Left lung (tissue), 10 donors: ENCODE measurements around the gene EED. TPM values are rescaled to one million over a fixed set of nuclear protein-coding genes. Genes with fewer than 3 reads are reported as not detected.

ENCODE experiments used
- ATAC-seq: fragments of 200-7000 bp; cut with Tn5 transposase; one replicate; pipeline ENCODE4 v1.9.1; 2020; ENCODE audit warnings: moderate library complexity
- DNase-seq, 4 donors: peaks; one replicate each; pipeline ENCODE4 v3.0.0-alpha.2; 2013 to 2020
- H3K27ac ChIP-seq, 2 donors: fragments of 200-600 bp; sonication (generic) in 1 of 2; one replicate each; pipeline versions ENCODE4 v1.5.0 to v1.8.0; 2020 to 2021
- H3K27me3 ChIP-seq, 2 donors: fragments of 200-600 bp; sonication (generic) in 1 of 2; one replicate each; pipeline versions ENCODE4 v1.5.0 to v1.8.0; 2020 to 2021
- H3K36me3 ChIP-seq, 2 donors: fragments of 200-600 bp; sonication (generic) in 1 of 2; one replicate each; pipeline versions ENCODE4 v1.5.0 to v1.8.0; 2020 to 2021
- H3K4me1 ChIP-seq, 2 donors: fragments of 200-600 bp; one replicate each; pipeline ENCODE4 v1.8.0; 2021
- H3K4me3 ChIP-seq, 2 donors: fragments of 200-600 bp; sonication (generic) in 1 of 2; one replicate each; pipeline versions ENCODE4 v1.5.0 to v1.8.0; 2020 to 2021; ENCODE audit warnings: mild to moderate bottlenecking in 1 of 2
- H3K9me3 ChIP-seq, 2 donors: fragments of 200-600 bp; sonication (generic) in 1 of 2; one replicate each; pipeline versions ENCODE4 v1.5.0 to v1.8.0; 2020 to 2021
- intact Hi-C, 2 donors: fragments of 100-400 bp; cut with DNase I; formaldehyde crosslinking; loops; one replicate each; pipeline versions ENCODE4 v1.11.2 to v1.14.2; 2022
- polyA plus RNA-seq, 6 donors: library from polyadenylated mRNA; unstranded; fragments of 120-200 nt; gene quantifications; one replicate each; pipeline ENCODE4 v1.2.1, GENCODE V29; 2013; ENCODE audit not compliant: insufficient read length in 6 of 6
- total RNA-seq, 2 donors: library from RNA; stranded (reverse); fragmentation: NEBNext Ultra II Directional; extraction: Animal tissue kit (Norgen Biotek cat#: 25700); gene quantifications; one replicate each; pipeline ENCODE4 v1.2.1, GENCODE V29; 2021
- TF ChIP-seq, protein P1 (sequence below), 2 donors: fragments of 200-600 bp; sonication (generic) in 1 of 2; IDR thresholded peaks; one replicate each; pipeline versions ENCODE4 v1.5.0 to v1.8.0; 2021; ENCODE audit warnings: antibody characterized with exemption in 2 of 2
- donor health status: DM: no; HTN: yes; CAD: no.
- donor health status: DM: no; HTN: no; CAD: no.

EED gene
- total and polyA plus RNA-seq, 8 donors: 20.3 to 48.2 (median 37.7) TPM

DNA sequence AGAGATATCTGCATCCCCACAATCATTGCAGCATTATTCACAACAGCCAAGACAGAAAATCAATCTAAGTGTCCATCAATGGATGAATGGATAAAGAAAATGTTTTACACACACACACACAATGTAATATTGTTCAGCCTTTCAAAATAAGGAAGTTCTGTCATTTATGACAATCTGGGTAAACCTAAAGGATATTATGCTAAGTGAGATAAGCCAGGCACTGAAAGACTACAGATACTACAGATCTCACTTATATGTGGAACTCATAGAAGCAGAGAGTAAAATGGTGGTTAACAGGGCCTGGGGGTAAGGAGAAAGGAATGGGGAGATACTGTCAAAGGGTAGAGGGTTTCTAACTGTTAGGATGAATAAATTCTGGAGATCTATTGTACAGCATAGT lies 36.0 kb upstream of the EED start:
- intact Hi-C loops: no loop called here
- TF ChIP-seq, protein P1, sequence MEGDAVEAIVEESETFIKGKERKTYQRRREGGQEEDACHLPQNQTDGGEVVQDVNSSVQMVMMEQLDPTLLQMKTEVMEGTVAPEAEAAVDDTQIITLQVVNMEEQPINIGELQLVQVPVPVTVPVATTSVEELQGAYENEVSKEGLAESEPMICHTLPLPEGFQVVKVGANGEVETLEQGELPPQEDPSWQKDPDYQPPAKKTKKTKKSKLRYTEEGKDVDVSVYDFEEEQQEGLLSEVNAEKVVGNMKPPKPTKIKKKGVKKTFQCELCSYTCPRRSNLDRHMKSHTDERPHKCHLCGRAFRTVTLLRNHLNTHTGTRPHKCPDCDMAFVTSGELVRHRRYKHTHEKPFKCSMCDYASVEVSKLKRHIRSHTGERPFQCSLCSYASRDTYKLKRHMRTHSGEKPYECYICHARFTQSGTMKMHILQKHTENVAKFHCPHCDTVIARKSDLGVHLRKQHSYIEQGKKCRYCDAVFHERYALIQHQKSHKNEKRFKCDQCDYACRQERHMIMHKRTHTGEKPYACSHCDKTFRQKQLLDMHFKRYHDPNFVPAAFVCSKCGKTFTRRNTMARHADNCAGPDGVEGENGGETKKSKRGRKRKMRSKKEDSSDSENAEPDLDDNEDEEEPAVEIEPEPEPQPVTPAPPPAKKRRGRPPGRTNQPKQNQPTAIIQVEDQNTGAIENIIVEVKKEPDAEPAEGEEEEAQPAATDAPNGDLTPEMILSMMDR (IDR thresholded peaks at IDR 0.05): no peak
- no peaks in the 10 kb centered on the region for H3K9me3 ChIP-seq
- no peaks in the 10 kb centered on the region for H3K27me3 ChIP-seq
- DNase-seq (no peak), ATAC-seq (no peak)
- peaks cover 0 to 29% of the 10 kb centered on the region in 2 donors for H3K4me1 ChIP-seq
- H3K36me3 ChIP-seq: no peaks in the 10 kb centered on the region
- H3K27ac ChIP-seq: no peak overlapping the region
- H3K4me3 ChIP-seq: no peak overlapping the region

DNA sequence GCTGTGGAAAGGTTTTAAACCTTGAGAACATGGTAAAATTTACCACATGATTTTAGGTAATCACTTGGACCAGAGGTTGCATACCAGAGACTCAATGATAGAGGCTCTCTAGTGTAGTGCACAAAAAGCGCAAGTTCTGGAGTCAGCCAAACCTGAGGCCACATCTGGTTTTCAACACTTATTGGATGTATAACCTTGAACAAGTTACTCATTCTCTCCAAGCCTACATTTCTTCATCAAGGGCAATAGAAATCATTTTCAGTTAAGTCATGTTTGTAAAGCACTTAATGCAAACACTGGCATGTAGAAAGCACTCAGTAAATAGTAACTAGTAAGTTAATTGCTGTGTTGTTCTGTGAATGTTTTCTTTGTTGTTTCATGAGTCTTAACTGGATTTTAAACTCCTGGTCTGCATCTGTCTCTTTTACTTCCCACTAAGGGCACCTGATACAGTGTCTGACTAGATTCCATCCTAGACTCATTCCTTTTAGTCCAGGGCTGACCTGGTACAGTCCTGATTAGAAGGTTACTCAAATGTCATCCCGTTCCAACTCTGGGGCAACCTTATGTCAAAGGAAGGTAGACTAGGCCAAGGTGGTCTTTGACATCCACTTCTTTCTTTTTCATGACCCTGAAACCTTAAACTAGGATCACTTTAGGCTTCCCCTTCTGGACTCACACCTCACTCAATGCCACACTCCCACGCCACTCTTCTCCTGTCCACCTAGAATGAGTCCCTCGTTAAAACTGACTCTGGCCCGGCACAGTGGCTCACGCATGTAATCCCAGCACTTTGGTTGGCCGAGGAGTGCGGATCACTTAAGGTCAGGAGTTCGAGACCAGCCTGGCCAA lies 34.5 kb upstream of the EED start:
- Histone ChIP-seq H3K4me3 (no peak overlapping the region), H3K9me3 (no peaks in the 10 kb centered on the region), H3K36me3 (no peaks in the 10 kb centered on the region), H3K4me1 (peaks cover 0 to 21% of the 10 kb centered on the region in 2 donors), H3K27ac (no peak overlapping the region), H3K27me3 (no peaks in the 10 kb centered on the region)
- TF ChIP-seq, protein P1 (IDR thresholded peaks at IDR 0.05): no peak
- intact Hi-C loops: loop anchor here in 1 of 2 donors (10.0 kb wide), 1 partner anchor 345 kb away; no protein-coding TSS in a partner anchor
- ATAC-seq: peak; percentile 67
- DNase-seq: no peak

DNA sequence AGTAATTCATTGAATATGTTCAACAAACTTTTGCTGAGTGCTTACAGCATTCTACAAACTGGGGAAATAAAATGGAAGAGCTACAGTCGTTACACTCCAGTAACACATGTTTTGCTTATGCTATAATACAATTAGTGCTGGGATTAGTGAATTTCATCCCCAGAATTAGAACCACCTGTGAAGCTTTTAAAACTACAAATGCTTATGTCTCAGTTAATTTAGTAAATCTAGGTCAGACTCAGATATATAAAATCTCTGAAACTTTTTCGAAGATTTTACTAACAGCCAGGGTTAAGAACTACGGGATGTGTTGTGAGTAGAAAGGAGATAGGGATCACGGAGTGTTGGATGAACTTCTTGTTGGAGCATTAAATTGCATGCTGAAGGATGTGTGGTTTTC lies 33.7 kb upstream of the EED start:
- H3K27me3 ChIP-seq: no peaks in the 10 kb centered on the region
- no peak overlapping the region for H3K4me3 ChIP-seq
- H3K9me3 ChIP-seq: no peaks in the 10 kb centered on the region
- ATAC-seq (no peak), DNase-seq (no peak)
- intact Hi-C loops: loop anchor here in 1 of 2 donors (10.0 kb wide), 1 partner anchor 346 kb away; no protein-coding TSS in a partner anchor
- TF ChIP-seq, protein P1 (IDR thresholded peaks at IDR 0.05): no peak
- peaks cover 0 to 13% of the 10 kb centered on the region in 2 donors for H3K4me1 ChIP-seq
- no peaks in the 10 kb centered on the region for H3K36me3 ChIP-seq
- H3K27ac ChIP-seq: no peak overlapping the region

DNA sequence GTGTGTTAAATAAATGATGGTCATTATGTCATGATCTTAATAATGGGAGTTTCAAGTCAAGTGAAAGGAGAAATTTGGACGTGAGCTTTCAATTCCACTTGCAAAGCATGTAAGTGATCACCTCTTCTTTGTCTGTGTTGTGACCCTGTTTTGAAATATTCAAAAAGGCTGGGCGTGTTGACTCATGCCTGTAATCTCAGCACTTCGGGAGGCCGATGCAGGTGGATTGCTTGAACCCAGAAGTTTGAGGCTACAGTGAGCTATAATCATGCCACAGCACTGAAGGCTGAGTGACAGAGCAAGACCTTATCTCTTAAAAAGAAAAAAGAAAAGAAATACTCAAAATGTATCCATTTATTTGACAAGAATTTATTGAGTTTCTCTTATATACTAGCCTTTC lies 32.9 kb upstream of the EED start:
- Histone ChIP-seq H3K4me1 (peaks cover 0 to 7% of the 10 kb centered on the region in 2 donors), H3K9me3 (no peaks in the 10 kb centered on the region), H3K27me3 (no peaks in the 10 kb centered on the region), H3K36me3 (no peaks in the 10 kb centered on the region), H3K4me3 (no peak overlapping the region), H3K27ac (no peak overlapping the region)
- TF ChIP-seq, protein P1 (IDR thresholded peaks at IDR 0.05): no peak
- no peak for DNase-seq
- no peak for ATAC-seq
- intact Hi-C loops: loop anchor here in 1 of 2 donors (10.0 kb wide), 1 partner anchor 347 kb away; no protein-coding TSS in a partner anchor

DNA sequence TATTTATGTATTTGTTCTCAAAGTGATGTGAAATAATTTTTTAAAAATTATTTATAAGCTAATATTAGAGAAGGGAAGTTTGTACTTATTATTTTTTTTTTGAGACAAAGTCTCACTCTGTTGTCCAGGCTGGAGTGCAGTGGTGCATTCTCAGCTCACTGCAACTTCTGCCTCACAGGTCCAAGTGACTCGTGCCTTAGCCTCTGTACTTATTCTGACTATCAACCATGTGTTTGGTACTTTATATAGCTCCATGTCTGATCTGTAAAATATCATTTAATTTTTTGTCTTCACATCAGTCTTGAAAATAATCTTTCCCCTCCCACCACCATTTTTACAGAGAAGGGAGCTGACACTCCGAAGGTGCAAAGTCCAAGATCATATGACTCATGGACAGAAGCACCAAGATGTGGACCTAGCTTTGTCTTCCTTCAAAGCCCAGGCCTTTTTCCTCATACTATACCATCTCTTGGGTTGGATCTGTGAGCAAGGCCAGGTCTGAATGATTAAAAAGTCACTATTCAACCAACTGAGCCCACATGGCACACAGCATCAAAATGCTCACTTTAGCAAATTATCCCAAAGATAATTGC lies 32.4 kb upstream of the EED start:
- TF ChIP-seq, protein P1 (IDR thresholded peaks at IDR 0.05): no peak
- intact Hi-C loops: loop anchor here in 1 of 2 donors (10.0 kb wide), 1 partner anchor 347 kb away; no protein-coding TSS in a partner anchor
- H3K9me3 ChIP-seq: no peaks in the 10 kb centered on the region

More for the DNA sequence above, 32.4 kb upstream of the EED start:
- Histone ChIP-seq H3K27ac (no peak overlapping the region), H3K4me3 (no peak overlapping the region), H3K4me1 (peaks cover 0 to 7% of the 10 kb centered on the region in 2 donors), H3K36me3 (no peaks in the 10 kb centered on the region), H3K27me3 (no peaks in the 10 kb centered on the region)
- DNase-seq (no peak), ATAC-seq (no peak)
